Kidney (tissue), 14 donors: ENCODE data around the gene WNK4. TPM values are rescaled to one million over a fixed set of nuclear protein-coding genes. Genes with fewer than 3 reads are reported as not detected.
A peak's percentile ranks its signal among the peaks of the same experiment; 100 is the strongest.

Source experiments
- DNase-seq, 5 donors: peaks; one replicate each; pipeline ENCODE4 v3.0.0-alpha.2; 2013 to 2020
- FAIRE-seq: peaks from 2 replicates; lab custom pipeline; 2012; peaks lifted over from hg19 to GRCh38; lab: Jason Lieb, UNC
- H3K27ac ChIP-seq, 2 donors: one replicate each; pipeline ENCODE4 v1.7.0; 2013; ENCODE audit warnings: low read depth in 2 of 2, low read length in 2 of 2, inconsistent platforms in 1 of 2
- H3K27me3 ChIP-seq: one replicate; pipeline ENCODE4 v1.7.1; 2013; ENCODE audit warnings: low read length, inconsistent platforms; ENCODE audit not compliant: control insufficient read depth, insufficient read depth
- H3K36me3 ChIP-seq, 3 donors: one replicate each; pipeline versions ENCODE4 v1.7.0 to v1.7.1; 2013; ENCODE audit warnings: low read length in 3 of 3, control low read depth in 1 of 3, inconsistent platforms in 1 of 3; ENCODE audit not compliant: insufficient read depth in 3 of 3, control insufficient read depth in 2 of 3
- H3K4me1 ChIP-seq, 3 donors: one replicate each; pipeline versions ENCODE4 v1.7.0 to v1.7.1; 2013; ENCODE audit warnings: low read length in 3 of 3, inconsistent platforms in 1 of 3, low read depth in 1 of 3; ENCODE audit not compliant: control insufficient read depth in 2 of 3, insufficient read depth in 2 of 3
- H3K4me3 ChIP-seq, 3 donors: one replicate each; pipeline versions ENCODE4 v1.7.0 to v1.8.1; 2013; ENCODE audit warnings: low read length in 3 of 3, control low read depth in 1 of 3, inconsistent platforms in 1 of 3
- H3K9ac ChIP-seq, 3 donors: one replicate each; pipeline versions ENCODE4 v1.7.0 to v1.7.1; 2013; ENCODE audit warnings: low read length in 3 of 3, control low read depth in 1 of 3, inconsistent platforms in 1 of 3
- H3K9me3 ChIP-seq, 3 donors: one replicate each; pipeline versions ENCODE4 v1.7.0 to v1.7.1; 2013; ENCODE audit warnings: low read length in 3 of 3, control low read depth in 1 of 3, inconsistent platforms in 1 of 3; ENCODE audit not compliant: control insufficient read depth in 2 of 3, insufficient read depth in 1 of 3
- CTCF ChIP-seq: IDR thresholded peaks from 3 replicates; pipeline ENCODE4 v1.5.1; 2012; ENCODE audit warnings: mild to moderate bottlenecking, moderate library complexity, borderline replicate concordance; ENCODE audit not compliant: insufficient read depth; ENCODE audit errors: extremely low read depth
- intact Hi-C: fragments of 100-400 bp; cut with DNase I; formaldehyde crosslinking; loops from one replicate; pipeline ENCODE4 v1.11.1; 2022
- polyA plus RNA-seq: library from polyadenylated mRNA; stranded (reverse); fragments of 350-450 nt; fragmentation: Illumina TruSeq; extraction: RNeasy Lipid Tissue Mini Kit (QIAGEN cat#74804); gene quantifications from one replicate; pipeline ENCODE4 v1.2.3, GENCODE V29; 2014; ENCODE audit warnings: low read depth, low replicate concordance; ENCODE audit not compliant: insufficient read depth
- total RNA-seq: library from RNA; stranded (reverse); fragmentation: NEBNext Ultra II Directional; extraction: Animal tissue kit (Norgen Biotek cat#: 25700); gene quantifications from one replicate; pipeline ENCODE4 v1.2.1, GENCODE V29; 2021
- donor health status: control.
- donor health status: control.
- donor health status: control.
- donor health status: control.
- donor health status: control.
- donor health status: DM: yes; HTN: yes; CAD: no.
- donor health status: Normal renal cell carcinoma (clear cell type).

WNK4 gene
- total and polyA plus RNA-seq, 2 donors from 2014 or later, result 14.9 to 26.4 TPM

DNA sequence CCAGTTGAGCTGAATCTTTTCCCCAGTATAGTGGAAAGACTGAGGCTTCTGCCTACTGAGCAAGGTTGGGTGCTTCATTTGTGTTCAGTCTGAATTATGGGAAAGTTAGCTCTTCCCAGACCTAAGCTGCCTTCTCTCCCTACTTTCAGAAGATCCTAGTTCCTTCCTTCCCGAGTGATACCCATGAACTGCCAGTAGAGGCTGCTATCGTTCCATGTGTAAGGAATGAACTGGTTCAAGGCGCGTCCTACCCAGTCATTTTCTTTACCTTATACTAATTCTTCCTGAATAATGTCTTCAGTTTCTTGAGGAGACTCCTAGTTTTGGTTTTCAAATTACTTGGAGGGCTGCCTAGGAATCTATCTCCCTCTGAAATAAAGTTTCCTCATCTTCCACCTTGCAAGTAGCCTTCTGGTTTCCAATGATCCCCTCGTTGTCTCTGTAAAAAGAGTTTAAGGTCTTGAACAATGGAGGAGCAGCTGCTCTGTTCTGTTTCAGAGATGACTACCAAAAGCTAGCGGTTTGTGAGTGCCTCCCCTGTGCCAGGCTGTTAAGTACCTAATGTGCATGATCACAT is 63.0 kb downstream of the WNK4 start:
- H3K27me3 ChIP-seq, result no peaks in the 10 kb centered on the region
- peaks cover 0 to 5% (median 3%) of the 10 kb centered on the region in 3 donors for H3K4me1 ChIP-seq
- H3K9me3 ChIP-seq, result no peaks in the 10 kb centered on the region
- H3K27ac ChIP-seq, result no peak overlapping the region
- H3K4me3 ChIP-seq, result no peak overlapping the region
- DNase-seq, result peak in 3 of 5 donors; percentile 62 to 87 (median 79)
- FAIRE-seq, result peak; percentile 59
- peaks cover 12 to 41% (median 39%) of the 10 kb centered on the region in 3 donors for H3K36me3 ChIP-seq
- intact Hi-C loops, result loop anchor here (5.0 kb wide), 1 partner anchor 89 kb away; no protein-coding TSS in a partner anchor
- peak overlapping the region in 1 of 3 donors; percentile 10 for H3K9ac ChIP-seq
- peak; percentile 98 for TF ChIP-seq CTCF

DNA sequence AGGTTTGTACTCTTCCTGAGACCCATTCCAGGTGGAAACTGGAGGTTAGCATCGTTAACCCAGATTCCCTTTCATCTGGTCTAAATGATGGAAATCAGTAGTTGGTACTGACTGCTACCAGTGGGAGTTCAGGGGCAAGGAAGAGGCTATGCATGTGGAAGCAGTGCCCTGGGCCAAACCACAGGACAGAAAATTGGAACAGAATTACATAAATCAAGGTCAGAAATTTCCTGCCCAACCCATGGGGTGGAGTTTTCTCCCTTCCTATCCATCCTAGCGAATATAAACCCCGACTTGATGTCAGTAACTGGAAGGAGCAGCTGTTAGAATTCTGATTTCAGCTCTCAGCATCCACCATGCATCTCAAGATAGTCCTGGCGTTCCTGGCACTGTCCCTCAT is 63.9 kb downstream of the WNK4 start, which contains the start of gene AOC2:
Gene AOC2 (plus strand): TSS at position 310 of the 400 bp plus-strand sequence. CDS start 47 bp downstream, at position 357.
- no peak for DNase-seq
- H3K27me3 ChIP-seq, result no peaks in the 10 kb centered on the region
- peaks cover 9 to 32% (median 31%) of the 10 kb centered on the region in 3 donors for H3K36me3 ChIP-seq
- H3K9me3 ChIP-seq, result no peaks in the 10 kb centered on the region
- no peak within 1 kb of the TSS for H3K27ac ChIP-seq
- H3K4me1 ChIP-seq, result peaks cover 0 to 6% (median 4%) of the 10 kb centered on the region in 3 donors
- H3K9ac ChIP-seq, result peak within 1 kb of the TSS in 1 of 3 donors; percentile 10
- H3K4me3 ChIP-seq, result no peak within 1 kb of the TSS
- TF ChIP-seq CTCF, result no peak
- intact Hi-C loops, result loop anchor here (5.0 kb wide), 1 partner anchor 88 kb away; no protein-coding TSS in a partner anchor
- FAIRE-seq, result no peak

GRCh38 chr17:42844761-42845555 is 64.5 kb downstream of the WNK4 start:
- H3K4me3 ChIP-seq, result no peak overlapping the region
- no peaks in the 10 kb centered on the region for H3K27me3 ChIP-seq
- peaks cover 2 to 13% (median 10%) of the 10 kb centered on the region in 3 donors for H3K4me1 ChIP-seq
- intact Hi-C loops, result loop anchor here (5.0 kb wide), 1 partner anchor 87 kb away; no protein-coding TSS in a partner anchor
- H3K27ac ChIP-seq, result no peak overlapping the region
- peaks cover 6 to 28% (median 28%) of the 10 kb centered on the region in 3 donors for H3K36me3 ChIP-seq
- DNase-seq (no peak), FAIRE-seq (no peak)
- H3K9me3 ChIP-seq, result no peaks in the 10 kb centered on the region
- no peak overlapping the region for H3K9ac ChIP-seq
- no peak for TF ChIP-seq CTCF
